DMS79 (cell line): ENCODE measurements around the gene KRTAP20-1.

ENCODE experiments used
- DNase-seq: peaks from one replicate; lab custom pipeline; 2025; lab: John Stamatoyannopoulos, UW

The KRTAP20-1 gene

DNA sequence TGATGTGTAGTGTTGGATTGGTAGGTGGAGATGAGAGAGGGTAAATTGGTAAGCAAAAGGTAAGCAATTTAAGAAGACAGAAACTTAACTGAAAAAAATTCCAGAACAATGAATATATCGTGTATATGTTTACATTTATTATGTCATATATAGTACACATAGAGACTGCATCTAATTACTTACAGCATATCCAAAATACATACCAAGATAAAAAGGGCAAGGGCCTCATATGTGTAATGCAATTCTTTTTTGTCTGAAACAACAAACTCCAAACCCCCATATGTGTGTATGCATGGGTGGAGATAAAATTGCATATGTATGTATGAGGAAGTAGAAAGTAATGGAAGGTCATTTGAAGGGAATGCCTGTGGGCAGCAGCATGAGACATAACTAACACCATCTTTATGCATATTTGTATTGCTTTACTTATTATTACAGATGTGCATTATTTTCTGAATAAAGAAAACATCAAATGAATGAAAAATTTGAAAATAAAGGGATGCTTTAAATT is 30.7 kb downstream of the KRTAP20-1 start:
- no peak for DNase-seq

DNA sequence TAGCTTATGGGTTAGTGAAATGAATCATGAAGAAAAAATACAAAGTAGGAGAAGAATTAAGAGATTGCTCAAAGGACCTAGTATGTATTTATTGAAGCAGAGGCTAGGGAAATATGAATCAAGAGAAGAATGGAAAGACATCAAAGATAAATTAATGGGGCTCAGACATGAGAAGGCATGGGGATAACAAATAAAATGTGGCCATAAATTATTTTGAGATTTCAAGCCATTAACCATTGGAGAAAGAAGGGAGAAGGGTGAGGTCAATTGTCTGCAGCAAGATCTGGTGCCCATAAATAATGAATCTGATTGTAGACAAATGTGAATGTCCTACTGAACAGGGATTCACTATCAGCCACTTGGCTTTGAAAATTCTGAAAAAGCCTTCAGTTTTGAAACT is 36.7 kb downstream of the KRTAP20-1 start:
- DNase-seq = no peak
